HG03558 (cell line): Measurements from ENCODE around the gene PRKCH.
"Not testable (repeated sequence)": the region's sequence is repeated elsewhere in the genome, so short reads cannot be mapped to it uniquely, and the experiment has no call there.

Source experiments
- ATAC-seq: cut with Tn5 transposase; IDR thresholded peaks from one replicate; pipeline ENCODE4 v1.9.1; 2021; ENCODE audit warnings: moderate number of reproducible peaks; ENCODE audit not compliant: unreplicated experiment; ENCODE audit errors: extremely low read depth

Gene PRKCH

DNA sequence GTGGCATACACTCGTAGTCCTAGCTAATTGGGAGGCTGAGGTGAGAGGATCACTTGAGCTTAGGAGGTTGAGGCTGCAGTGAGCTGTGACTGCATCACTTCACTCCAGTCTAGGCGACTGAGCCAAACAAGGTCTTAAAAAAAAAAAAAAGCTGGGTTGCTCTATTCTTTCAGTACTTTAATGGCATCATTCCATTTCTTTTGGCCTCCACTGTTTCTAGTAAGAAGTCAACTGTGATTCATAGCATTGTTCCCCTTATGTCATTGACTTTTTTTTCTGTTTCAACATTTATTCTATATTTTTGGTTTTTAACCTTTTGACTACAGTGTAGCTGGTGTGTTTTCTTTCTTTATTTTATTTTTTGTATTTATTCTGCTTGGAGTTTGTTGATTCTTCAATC lies 16.7 kb upstream of the PRKCH start:
- no peak for ATAC-seq

DNA sequence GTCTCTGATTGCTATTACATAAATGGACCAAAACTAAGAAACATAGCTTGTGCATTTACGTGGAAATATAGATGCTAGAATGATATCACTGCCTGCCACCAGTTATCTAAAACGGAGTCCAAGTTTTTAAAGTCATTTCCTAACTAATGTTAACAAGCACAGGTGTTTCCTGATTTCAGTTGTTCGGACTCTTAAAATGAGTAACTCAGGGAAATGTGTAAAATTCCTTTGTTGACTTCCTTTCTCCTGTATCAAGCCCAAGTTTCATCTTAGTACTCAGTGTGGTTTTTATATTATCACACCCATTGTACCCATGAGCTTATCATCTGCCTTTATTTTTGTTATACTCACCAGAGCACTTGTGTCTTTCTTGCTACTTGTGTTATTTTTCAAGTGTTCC lies 13.2 kb upstream of the PRKCH start:
- no peak for ATAC-seq

DNA sequence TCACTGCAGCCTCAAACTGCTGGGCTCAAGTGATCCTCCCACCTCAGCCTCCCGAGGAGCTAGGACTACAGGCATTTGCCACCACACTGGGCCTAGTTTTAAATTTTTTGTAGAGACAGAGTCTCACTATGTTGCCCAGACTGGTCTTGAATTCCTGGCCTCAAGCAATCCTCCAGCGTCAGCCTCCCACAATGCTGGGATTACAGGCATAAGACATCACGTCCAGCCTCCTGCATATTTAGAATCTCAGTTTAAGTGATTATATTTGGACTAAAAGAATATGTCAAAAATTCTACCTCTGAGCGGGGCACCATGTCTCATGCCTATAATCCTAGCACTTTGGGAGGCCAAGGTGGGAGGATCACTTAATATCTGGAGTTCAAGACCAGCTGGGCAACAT lies 12.7 kb upstream of the PRKCH start:
- ATAC-seq = not testable (repeated sequence)

DNA sequence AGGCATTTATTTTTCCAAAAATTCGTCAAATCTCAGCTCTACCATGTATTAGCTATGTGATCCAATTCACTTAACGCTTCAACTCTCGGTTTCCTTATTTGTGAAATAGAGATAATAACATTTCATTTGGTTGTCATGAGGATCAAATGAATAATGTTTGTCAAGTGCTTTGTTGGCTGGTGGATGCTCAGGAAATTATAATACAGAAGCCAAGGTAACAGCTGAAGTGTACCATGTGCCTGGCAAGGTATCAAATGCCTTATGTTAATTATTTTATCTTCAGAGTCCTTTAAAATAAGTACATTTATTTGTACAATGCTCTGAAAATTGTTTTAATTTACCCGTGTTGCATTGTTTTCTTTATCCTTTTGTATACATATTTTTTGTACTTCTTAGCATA lies 6.1 kb upstream of the PRKCH start:
- no peak for ATAC-seq

DNA sequence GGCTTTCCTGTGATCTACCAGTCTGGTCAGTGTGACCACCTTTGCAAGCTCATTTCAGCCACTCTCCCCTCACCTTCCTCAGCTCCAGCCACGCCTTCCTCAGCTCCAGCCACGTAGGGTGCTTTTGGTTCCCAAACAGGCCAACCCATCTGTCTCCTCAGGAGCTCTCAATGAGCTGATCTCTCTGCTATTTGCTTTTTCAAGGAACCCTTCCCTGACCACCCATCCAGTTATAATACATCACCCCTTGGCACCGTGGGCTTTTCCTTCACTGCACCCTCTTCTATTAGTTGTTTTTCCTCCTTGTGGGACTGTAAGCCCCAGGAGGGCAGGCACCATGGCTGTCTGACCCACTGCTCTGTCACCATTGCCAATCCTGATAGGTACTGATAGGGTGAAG lies 2.3 kb upstream of the PRKCH start:
- no peak for ATAC-seq

DNA sequence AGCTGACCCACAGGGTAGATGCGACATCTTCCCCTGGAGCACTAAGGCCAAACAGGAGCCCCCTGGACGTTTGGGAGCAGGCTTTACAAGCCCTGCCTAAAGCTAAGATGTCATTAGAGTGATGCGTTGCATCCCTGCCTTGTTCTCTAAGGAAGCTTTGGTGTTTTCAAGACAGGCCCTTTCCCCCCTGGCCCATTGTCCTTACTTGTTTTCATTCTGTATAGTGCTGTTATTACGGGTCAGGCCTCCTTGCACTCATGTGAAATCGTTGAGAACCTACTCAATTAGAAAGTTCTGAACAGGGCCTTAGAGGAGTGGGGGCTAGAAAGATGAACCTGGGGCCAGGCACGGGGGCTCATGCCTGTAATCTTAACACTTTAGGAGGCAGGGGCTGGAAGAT lies 1.7 kb upstream of the PRKCH start:
- no peak for ATAC-seq

DNA sequence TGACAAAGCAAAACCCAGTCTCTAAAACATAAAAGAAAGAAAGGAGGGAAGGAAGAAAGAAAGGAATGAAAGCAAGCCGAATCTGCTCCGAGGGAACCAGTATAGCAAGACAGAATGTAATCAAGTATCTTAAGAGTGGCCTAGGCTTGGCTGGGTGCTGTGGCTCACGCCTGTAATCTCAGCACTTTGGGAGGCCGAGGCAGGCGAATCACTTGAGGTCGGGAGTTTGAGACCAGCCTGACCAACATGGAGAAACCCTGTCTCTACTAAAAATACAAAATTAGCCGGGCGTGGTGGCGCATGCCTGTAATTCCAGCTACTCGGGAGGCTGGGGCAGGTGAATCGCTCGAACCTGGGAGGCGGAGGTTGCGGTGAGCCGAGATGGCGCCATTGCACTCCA lies 1.2 kb upstream of the PRKCH start:
- ATAC-seq = not testable (repeated sequence)

DNA sequence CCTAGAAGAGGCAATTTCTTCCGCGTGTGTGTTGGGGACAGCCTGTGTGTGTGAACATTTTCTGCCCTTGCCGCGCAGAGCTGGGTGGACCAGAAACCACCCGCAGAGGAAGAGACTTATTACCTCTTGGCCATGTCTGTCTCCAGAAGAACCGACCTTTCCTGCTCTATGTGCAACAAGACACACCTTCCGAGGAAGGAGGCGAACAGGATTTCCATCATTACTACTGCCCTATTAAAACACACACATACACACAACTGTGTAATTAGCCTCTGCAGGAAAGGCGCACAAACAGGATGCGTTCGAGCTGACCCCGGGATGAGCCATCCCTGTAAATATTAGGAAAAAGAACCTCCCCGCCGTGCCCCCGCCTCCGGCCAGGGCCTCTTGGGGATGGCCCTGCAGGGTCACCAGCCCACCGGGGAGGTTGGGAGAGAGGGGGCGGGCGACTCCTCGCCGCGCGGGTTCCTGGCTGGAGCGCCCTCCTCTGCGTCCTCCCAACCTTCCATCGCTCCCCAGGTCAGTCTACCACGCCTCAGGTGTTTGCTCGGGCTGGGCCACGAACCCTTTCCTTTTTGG lies 484 bp upstream of the PRKCH start:
- ATAC-seq = no peak

DNA sequence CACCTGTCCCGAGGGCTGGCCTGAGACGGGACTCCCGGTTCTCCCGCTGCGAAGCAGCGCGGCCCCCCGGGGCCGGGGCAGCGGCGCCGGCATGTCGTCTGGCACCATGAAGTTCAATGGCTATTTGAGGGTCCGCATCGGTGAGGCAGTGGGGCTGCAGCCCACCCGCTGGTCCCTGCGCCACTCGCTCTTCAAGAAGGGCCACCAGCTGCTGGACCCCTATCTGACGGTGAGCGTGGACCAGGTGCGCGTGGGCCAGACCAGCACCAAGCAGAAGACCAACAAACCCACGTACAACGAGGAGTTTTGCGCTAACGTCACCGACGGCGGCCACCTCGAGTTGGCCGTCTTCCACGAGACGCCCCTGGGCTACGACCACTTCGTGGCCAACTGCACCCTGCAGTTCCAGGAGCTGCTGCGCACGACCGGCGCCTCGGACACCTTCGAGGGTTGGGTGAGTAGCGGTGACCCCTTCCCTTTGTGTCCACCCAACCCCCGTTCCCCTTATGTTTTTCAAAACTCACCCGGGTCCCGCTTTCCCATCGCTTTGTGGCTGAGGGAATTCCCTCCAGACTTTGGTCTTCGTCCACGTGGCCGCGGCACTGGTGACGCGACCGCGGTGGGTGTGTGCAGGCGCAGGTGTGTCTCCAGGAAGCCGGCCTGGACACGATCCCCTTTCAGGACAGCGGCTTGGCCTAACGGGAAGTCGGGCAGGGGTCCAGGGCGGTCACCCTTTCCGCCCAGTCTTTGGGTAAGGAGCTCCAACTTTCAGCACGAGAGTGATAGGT lies 826 bp downstream of the PRKCH start:
- no peak for ATAC-seq

DNA sequence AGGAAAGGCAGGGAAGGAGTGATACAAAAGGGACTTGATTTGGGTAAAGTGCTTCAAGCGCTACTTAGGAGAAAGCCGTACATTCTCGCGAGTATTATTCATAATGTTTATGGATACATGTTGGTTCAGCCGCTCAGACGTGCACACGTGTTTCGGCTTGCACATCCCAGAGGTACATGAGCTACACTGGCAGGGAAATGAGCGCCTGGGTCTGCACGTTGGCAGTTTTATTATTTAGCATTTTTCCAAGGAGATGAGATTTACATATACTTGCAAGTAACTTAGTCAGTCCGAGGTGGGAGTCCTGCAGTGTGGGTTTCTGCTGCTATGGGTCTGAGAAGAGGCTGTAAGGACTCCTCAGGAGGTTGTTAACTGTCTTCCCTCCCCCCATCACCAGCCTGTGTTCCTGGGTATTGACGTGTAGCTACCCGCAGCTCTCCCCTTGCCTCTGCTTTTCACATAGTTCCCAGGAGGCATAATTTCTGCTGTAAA lies 1.5 kb downstream of the PRKCH start:
- no peak for ATAC-seq

DNA sequence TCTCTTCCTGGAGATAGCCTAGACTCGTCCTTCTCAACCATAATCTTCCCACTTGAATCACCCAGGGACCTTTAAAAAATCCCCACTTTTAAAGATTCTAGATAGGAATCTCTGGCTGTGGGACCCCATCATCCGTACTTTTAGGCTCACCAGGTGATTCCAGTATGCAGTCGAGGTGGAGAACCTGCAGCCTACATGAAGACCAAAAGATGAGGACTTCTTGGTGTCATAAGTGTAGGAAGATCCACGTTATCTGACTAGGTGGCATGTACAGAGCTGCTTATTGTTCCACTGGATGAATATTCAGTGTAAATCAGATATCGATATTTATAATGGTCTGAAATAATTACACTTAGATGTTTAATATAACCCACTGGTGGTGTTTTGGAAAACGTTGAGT lies 2.6 kb downstream of the PRKCH start:
- no peak for ATAC-seq

DNA sequence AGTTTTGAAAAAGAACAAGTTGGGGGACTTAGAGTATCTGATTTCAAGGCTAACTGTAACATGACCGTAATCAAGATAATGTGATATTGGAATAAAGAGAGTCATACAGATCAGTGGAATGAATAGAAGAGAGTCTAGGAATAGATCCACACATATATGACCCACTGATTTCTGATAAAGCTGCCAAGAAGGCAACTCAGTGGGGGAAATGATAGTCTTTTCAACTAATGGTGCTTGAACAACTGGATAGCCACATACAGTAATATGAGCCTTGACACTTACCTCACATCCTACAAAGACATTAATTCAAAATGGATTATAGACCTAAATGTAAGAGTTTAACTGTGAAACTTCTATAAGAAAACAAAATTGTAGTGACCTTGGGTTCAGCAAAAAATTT lies 3.8 kb downstream of the PRKCH start:
- no peak for ATAC-seq

DNA sequence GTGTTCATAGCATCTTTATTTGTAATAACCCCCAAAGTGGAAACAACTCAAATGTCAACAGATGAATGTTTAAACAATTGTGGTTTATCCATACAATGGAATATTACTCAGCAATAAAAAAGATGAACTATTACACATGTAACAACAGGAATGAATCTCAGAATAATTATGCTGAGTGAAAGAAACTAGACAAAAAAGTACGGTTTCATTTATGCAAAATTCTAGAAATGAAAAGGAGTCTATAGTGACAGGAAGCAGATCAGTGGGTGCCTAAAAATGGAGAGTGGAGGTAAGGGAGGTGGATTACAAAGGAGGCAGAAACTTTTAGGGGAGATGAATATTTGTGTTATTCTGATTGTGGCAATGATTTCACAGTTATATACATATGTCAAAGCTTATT lies 4.8 kb downstream of the PRKCH start:
- no peak for ATAC-seq

DNA sequence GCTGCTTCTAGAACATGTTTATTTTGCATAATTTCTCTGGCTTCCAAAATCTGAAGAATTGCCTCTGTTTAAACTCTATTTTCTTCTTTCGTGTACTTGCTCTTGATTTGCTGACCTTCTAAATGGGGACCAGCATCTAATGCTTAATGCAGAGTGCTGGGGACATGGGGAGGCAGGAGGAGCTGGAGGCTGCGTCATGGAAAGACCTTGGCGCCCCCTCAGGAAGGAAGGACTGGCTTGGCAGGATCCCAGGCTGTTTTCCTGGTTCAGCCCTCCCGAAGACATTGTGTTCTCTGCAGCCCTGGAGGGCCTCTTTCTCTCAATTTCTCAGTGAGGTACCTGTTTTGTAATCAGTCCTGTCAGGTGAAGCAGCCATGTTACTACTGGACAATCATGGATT lies 5.5 kb downstream of the PRKCH start:
- ATAC-seq = no peak

DNA sequence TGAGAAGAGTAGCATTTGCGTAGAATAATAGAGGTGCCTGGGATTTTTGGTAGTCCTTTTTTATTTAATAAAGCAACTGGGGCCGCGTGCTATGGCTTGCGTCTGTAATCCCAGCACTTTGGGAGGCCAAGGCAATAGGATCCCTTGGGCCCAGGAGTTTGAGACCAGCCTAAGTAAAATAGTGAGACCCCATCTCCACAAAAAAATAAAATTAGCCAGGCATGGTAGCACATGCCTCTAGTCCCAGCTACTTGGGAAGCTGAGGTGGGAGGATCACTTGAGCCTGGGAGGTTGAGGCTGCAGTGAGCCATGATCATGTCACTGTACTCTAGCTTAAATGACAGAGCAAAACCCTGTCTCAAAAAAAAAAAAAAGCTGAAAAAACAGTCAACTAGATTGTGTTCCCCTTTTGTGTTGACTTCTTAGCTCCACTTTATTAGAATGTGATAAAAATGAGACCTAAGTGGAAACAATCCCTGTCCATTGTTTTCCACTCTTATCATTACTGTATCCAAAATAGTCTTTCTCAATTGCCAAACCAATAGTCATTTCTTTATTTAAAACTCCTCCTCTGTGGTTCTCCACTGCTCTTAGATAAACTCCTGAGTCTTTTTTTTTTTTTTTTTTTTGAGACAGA lies 7.4 kb downstream of the PRKCH start:
- ATAC-seq = no peak

DNA sequence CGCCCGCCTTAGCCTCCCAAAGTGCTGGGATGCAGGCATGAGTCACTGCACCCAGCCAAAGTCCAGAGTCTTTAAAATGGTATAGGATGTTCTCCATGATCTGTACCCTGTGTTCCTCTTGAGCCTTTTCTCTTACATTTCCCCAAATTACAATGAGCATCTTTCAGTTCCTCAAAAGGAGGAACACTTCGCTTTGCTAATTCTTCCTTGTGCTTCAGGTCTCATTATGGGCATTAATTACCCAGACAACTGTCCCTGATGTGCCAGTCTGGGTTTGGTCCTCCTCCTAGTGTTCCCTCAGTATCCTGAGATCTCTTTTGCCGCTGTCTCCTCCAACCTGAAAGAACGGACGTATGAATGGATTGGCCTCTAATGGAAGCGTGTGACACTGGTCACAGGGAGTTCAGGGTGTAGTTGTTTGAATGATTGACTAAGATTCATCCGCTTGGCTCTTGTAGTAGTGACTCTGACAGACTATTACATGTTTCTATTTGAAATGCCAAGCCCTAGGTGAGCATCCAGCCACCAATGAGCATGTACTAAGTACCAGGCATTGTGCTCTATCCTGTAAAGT lies 8.2 kb downstream of the PRKCH start:
- no peak for ATAC-seq

DNA sequence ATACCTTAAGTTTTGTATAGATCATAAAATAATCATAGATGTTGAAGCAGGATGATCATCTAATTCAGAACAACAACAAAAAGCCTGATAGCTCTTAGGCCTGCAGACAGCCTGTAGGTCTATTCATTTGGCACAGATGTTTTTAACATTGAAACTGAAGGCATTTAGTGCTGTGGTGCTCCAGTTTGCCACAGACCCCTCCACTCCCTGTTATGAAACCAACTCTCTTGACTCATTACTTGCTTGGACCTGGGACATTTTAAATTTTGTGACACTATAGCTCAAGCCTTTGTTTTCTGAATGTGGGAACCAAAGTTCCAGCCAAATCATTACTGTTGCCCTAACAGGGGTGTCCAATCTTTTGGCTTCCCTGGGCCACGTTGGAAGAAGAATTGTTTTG lies 9.1 kb downstream of the PRKCH start:
- no peak for ATAC-seq

DNA sequence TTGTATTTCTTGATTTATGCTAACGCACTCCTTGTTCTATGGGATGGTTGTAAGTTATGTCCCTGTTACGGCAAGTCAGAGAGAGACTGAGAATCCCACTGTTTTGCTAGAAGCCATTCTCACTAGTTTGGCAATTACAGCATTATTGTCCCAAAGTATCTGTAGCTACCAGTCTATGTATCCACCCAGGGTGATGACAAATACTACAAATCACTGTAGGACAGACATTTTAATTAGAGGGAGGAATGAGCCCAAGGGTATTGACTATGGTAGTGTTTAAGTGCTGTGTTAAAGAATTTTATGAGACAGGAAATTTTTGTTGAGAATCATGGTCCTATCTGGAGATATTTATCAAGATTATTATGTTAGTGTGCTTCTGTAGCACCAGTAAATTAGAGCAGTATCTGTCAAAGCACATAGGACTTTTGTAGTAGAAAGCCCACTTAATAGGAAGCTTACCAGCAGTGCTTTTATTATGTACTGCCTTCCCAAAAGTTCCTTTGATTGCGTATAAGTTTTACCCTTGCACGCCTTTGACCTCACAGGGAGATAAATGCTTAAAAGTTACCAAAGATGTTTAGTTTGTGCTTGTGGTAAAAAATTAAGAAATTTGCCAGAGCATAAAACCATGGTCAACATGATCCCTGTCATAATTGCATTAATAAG lies 10.7 kb downstream of the PRKCH start:
- ATAC-seq = no peak

DNA sequence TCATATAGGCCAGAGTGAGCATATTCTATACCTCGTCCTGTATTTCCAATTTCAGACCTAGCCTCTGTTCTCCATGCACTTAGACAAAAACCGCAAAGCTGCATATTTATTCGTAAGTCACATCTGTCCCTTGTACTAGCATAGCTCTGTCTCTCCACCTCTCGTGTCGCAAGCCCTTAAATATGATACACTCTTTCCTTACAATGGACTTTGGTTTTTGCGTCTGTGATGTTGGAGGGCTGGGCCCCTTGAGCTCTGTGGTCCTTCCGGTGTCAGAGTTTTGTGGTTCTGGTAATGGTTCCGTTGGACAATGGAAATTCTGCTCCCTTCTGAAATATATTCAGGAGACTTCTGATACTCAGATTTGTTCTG lies 11.3 kb downstream of the PRKCH start:
- no peak for ATAC-seq

DNA sequence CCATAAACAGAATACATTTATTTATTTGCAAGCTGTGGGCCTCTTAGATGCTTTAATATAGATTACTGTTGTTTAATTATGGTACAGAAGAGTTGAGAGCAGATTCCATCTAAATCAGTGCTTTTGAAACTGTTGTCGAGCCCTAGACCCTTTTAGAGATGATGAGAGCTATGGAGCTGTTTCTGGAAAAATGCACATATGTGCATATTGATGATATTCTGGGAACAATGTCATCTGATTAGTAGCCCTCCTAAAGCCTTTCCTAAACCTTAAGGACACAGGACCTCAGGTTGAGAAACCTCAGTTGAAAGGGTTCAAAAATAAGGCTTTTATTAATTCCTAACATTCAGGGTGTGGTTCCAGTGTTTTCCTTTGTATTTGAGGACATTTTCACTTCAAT lies 11.7 kb downstream of the PRKCH start:
- no peak for ATAC-seq

DNA sequence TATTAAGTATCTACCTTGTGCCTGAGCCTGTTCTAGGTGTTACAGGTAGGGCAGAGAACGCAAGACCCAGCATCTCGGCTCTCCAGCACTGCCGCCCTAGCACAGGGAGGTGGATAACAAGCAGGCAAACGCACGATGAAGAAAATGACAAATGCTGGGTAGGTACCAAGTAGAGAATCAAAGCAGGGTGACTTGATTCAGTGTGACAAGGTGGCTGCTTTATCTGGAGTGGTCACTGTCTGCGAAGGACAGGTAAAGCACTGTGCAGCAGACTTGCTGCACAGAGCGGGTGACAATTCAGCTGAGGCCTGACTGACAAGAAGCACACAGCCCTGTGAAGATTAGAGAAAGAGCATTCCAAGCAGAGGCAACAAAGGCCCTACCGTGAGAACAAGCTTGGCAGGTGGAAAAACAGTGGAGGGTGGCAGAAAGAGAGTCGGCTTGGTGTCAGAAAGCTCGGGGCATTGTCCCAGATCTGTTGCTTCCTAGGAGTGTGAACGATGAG lies 12.9 kb downstream of the PRKCH start:
- ATAC-seq = no peak
